ENCODE measurements around the gene ADD3.
A peak's percentile ranks its signal among the peaks of the same experiment; 100 is the strongest.

Gene ADD3

DNA sequence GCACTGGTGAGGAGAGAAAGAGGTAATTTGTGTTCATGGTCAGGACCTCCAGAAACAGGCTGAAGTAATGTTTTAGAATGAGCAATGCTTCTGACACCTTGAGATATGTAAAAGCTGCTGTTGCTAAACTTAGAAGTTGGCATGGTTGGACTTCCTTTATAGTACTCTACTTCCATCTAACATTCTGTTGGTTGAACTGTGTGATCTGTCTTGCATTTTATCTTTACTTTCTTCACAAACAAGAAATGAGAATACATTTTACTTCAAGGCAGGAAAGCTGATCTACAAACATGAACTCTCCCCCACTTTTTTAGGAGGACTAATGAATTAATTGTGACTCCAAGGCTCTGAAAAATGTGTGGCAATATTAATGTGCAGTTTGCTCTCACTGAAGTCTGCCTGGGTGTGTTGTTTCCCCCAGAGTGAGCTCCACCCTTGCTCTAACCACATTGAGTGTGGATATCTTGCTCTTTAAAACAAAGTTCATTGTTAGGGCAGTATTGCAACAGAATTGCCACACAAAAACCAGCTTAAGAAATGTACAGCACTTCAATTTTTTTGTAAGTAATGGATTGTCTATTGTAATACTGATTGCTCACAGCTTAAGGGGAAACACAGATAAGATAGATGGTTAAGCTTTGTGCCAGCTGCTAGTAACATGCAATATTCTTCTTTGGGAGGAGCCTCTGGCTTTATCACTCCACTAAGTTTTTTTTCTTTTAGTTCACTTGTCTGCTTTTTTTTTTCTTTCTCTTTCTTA lies 69.0 kb downstream of the ADD3 start:
- no peak for DNase-seq (ENCODE audit: low spot score)
- H3K27ac ChIP-seq (ENCODE audit: poor library complexity, severe bottlenecking) = peak overlapping the region; percentile 46
- H3K4me3 ChIP-seq (ENCODE audit: severe bottlenecking) = no peak overlapping the region
- H3K4me1 ChIP-seq (ENCODE audit: insufficient read depth, poor library complexity, severe bottlenecking) = peaks cover 31% of the 10 kb centered on the region
- TF ChIP-seq CTCF (IDR thresholded peaks at IDR 0.05; ENCODE audit: poor library complexity, severe bottlenecking) = no peak
- no peaks in the 10 kb centered on the region for H3K27me3 ChIP-seq (ENCODE audit: insufficient read depth, poor library complexity, severe bottlenecking)
- no peaks in the 10 kb centered on the region for H3K9me3 ChIP-seq (ENCODE audit: severe bottlenecking)
- peak; percentile 91 for ATAC-seq (ENCODE audit: low read depth)
- H3K36me3 ChIP-seq (ENCODE audit: low read depth) = no peaks in the 10 kb centered on the region

DNA sequence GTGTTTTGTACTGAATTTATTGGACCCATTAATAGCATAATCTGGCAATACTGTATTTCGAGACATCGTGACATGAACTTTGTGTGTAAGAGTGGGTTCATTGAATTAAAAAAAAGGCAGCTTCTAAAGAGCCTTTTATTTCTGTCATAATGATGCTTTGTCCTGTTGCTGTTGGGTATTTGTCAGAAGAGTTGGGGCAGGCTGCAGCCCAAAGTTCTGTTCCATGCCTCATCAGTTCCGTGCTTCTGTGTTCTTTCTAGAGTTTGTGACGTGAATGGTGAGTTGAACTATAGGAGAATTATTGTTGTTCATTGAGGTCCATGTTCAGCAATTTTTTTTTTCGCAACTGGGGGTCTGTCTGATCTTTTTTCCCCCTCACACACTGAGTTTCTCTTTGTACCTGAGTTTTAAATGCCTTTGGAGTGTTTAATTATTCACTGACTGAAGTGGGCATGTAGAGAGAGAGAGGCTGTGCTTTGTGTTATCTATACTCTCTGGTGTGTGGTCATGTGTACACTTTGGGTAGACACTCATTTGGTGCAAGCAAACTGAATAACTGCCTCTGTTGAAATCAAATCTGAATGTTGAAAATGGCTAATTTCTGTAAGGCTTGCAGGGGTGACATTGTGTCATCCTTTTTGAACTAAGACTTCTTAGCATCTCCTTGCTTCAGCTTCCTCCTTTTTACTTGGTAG lies 69.8 kb downstream of the ADD3 start:
- Histone ChIP-seq H3K4me3 (ENCODE audit: severe bottlenecking) (no peak overlapping the region), H3K36me3 (ENCODE audit: low read depth) (no peaks in the 10 kb centered on the region), H3K4me1 (ENCODE audit: insufficient read depth, poor library complexity, severe bottlenecking) (peaks cover 39% of the 10 kb centered on the region), H3K27me3 (ENCODE audit: insufficient read depth, poor library complexity, severe bottlenecking) (no peaks in the 10 kb centered on the region), H3K27ac (ENCODE audit: poor library complexity, severe bottlenecking) (peak overlapping the region; percentile 46), H3K9me3 (ENCODE audit: severe bottlenecking) (no peaks in the 10 kb centered on the region)
- DNase-seq (ENCODE audit: low spot score) (no peak), ATAC-seq (ENCODE audit: low read depth) (no peak)
- TF ChIP-seq CTCF (IDR thresholded peaks at IDR 0.05; ENCODE audit: poor library complexity, severe bottlenecking) = no peak

DNA sequence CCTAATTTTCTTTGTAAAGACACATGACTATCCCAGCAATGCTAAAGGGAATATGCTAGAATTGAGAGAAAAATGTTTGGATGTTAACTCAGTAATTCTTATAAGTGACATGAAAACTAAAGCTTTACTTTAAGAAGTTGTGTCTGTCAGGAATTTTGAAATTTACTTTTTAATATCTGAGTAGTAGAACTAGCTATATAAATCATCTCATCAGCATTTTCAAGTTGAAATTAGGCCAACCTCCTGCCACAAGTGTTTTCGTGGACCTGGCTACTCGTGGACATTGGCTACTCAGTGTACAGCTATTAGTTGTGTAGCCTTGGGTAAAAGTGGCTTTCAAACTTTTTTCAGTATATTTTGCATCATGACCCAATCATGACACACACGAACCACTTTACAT lies 70.5 kb downstream of the ADD3 start:
- DNase-seq (ENCODE audit: low spot score) = no peak
- Histone ChIP-seq H3K9me3 (ENCODE audit: severe bottlenecking) (no peaks in the 10 kb centered on the region), H3K4me1 (ENCODE audit: insufficient read depth, poor library complexity, severe bottlenecking) (peaks cover 46% of the 10 kb centered on the region), H3K27me3 (ENCODE audit: insufficient read depth, poor library complexity, severe bottlenecking) (no peaks in the 10 kb centered on the region), H3K27ac (ENCODE audit: poor library complexity, severe bottlenecking) (no peak overlapping the region), H3K36me3 (ENCODE audit: low read depth) (no peaks in the 10 kb centered on the region), H3K4me3 (ENCODE audit: severe bottlenecking) (no peak overlapping the region)
- TF ChIP-seq CTCF (IDR thresholded peaks at IDR 0.05; ENCODE audit: poor library complexity, severe bottlenecking) = no peak
- no peak for ATAC-seq (ENCODE audit: low read depth)

DNA sequence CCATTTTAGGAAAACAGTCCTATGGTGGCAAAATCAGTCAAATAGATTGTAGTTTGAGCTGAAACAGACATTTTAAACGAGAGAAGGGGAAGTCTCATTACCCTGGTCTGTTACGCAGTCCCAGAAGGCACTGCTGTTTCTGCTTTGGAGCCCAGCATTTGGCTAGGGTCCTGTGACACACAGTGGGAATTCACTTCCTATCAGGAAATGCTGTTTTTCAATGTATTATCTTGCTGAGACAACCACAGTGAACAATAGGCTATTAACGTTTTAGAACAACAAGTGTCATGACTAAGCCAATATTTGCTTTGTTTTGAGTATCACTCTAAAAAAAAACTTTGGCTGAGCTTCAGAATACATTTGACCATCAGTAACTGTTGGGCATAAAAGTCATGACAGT lies 74.1 kb downstream of the ADD3 start:
- H3K4me1 ChIP-seq (ENCODE audit: insufficient read depth, poor library complexity, severe bottlenecking) = peaks cover 32% of the 10 kb centered on the region
- no peaks in the 10 kb centered on the region for H3K27me3 ChIP-seq (ENCODE audit: insufficient read depth, poor library complexity, severe bottlenecking)
- H3K4me3 ChIP-seq (ENCODE audit: severe bottlenecking) = no peak overlapping the region
- H3K27ac ChIP-seq (ENCODE audit: poor library complexity, severe bottlenecking) = peak overlapping the region; percentile 24
- no peak for TF ChIP-seq CTCF (IDR thresholded peaks at IDR 0.05; ENCODE audit: poor library complexity, severe bottlenecking)
- peak; percentile 76 for ATAC-seq (ENCODE audit: low read depth)
- no peaks in the 10 kb centered on the region for H3K9me3 ChIP-seq (ENCODE audit: severe bottlenecking)
- no peak for DNase-seq (ENCODE audit: low spot score)
- H3K36me3 ChIP-seq (ENCODE audit: low read depth) = no peaks in the 10 kb centered on the region

GRCh38 chr10:110083884-110084283 lies 76.1 kb downstream of the ADD3 start:
- H3K4me1 ChIP-seq (ENCODE audit: insufficient read depth, poor library complexity, severe bottlenecking) = peaks cover 27% of the 10 kb centered on the region
- no peaks in the 10 kb centered on the region for H3K9me3 ChIP-seq (ENCODE audit: severe bottlenecking)
- no peak for TF ChIP-seq CTCF (IDR thresholded peaks at IDR 0.05; ENCODE audit: poor library complexity, severe bottlenecking)
- DNase-seq (ENCODE audit: low spot score) (no peak), ATAC-seq (ENCODE audit: low read depth) (no peak)
- H3K27ac ChIP-seq (ENCODE audit: poor library complexity, severe bottlenecking) = no peak overlapping the region
- no peaks in the 10 kb centered on the region for H3K27me3 ChIP-seq (ENCODE audit: insufficient read depth, poor library complexity, severe bottlenecking)
- H3K4me3 ChIP-seq (ENCODE audit: severe bottlenecking) = no peak overlapping the region
- H3K36me3 ChIP-seq (ENCODE audit: low read depth) = no peaks in the 10 kb centered on the region

Data from RWPE2 (cell line).